Trophoblast cell (in vitro differentiated cells and primary cell): ENCODE measurements around the gene SNX20.

Source experiments
- DNase-seq, 2 donors: peaks; one replicate each; pipeline ENCODE4 v3.0.0-alpha.2; 2016
- H2AFZ ChIP-seq: 2 replicates; pipeline ENCODE4 v1.6.1; 2013; ENCODE audit warnings: low read length, moderate library complexity, mild to moderate bottlenecking; ENCODE audit not compliant: insufficient read depth, poor library complexity
- H2AK5ac ChIP-seq: 2 replicates; pipeline ENCODE4 v1.6.1; 2013; ENCODE audit warnings: mild to moderate bottlenecking, low read length
- H2BK120ac ChIP-seq: 2 replicates; pipeline ENCODE4 v1.6.1; 2013; ENCODE audit warnings: low read length, mild to moderate bottlenecking, moderate library complexity; ENCODE audit not compliant: insufficient read depth, poor library complexity
- H2BK12ac ChIP-seq: 2 replicates; pipeline ENCODE4 v1.6.1; 2013; ENCODE audit warnings: mild to moderate bottlenecking, low read length, moderate library complexity
- H2BK5ac ChIP-seq: 2 replicates; pipeline ENCODE4 v1.6.1; 2013; ENCODE audit warnings: low read length, low read depth, moderate library complexity, mild to moderate bottlenecking; ENCODE audit not compliant: poor library complexity
- H3K14ac ChIP-seq: 2 replicates; pipeline ENCODE4 v1.6.1; 2013; ENCODE audit warnings: mild to moderate bottlenecking, low read length
- H3K18ac ChIP-seq: 2 replicates; pipeline ENCODE4 v1.6.1; 2013; ENCODE audit warnings: mild to moderate bottlenecking, low read length
- H3K23ac ChIP-seq: 2 replicates; pipeline ENCODE4 v1.6.1; 2013; ENCODE audit warnings: low read length
- H3K27ac ChIP-seq: 2 replicates; pipeline ENCODE4 v1.5.1; 2013; ENCODE audit warnings: low read depth, mild to moderate bottlenecking, inconsistent platforms, low read length, moderate library complexity
- H3K27me3 ChIP-seq: 2 replicates; pipeline ENCODE4 v1.6.1; 2013; ENCODE audit warnings: inconsistent platforms, mild to moderate bottlenecking, low read length, moderate library complexity; ENCODE audit not compliant: insufficient read depth
- H3K36me3 ChIP-seq, 2 experiments: 1 replicate in 1 of 2; 2 replicates in 1 of 2; pipeline ENCODE4 v1.6.1; 2013; ENCODE audit warnings: low read length in 2 of 2, mild to moderate bottlenecking in 2 of 2, moderate library complexity in 1 of 2; ENCODE audit not compliant: insufficient read depth in 2 of 2, control insufficient read depth in 1 of 2
- H3K4ac ChIP-seq: 2 replicates; pipeline ENCODE4 v1.6.1; 2013; ENCODE audit warnings: low read depth, mild to moderate bottlenecking, low read length, moderate library complexity
- H3K4me1 ChIP-seq, 2 experiments: 1 replicate in 1 of 2; 2 replicates in 1 of 2; pipeline ENCODE4 v1.6.1; 2013; ENCODE audit warnings: low read length in 2 of 2, mild to moderate bottlenecking in 2 of 2, moderate library complexity in 1 of 2; ENCODE audit not compliant: insufficient read depth in 2 of 2, control insufficient read depth in 1 of 2
- H3K4me2 ChIP-seq: 2 replicates; pipeline ENCODE4 v1.6.1; 2013; ENCODE audit warnings: inconsistent platforms, mild to moderate bottlenecking, low read length, moderate library complexity
- H3K4me3 ChIP-seq: 2 replicates; pipeline ENCODE4 v1.5.1; 2013; ENCODE audit warnings: mild to moderate bottlenecking, low read depth, low read length, inconsistent platforms
- H3K79me1 ChIP-seq: one replicate; pipeline ENCODE4 v1.6.1; 2013; ENCODE audit warnings: low read length
- H3K79me2 ChIP-seq: 2 replicates; pipeline ENCODE4 v1.6.1; 2013; ENCODE audit warnings: low read length, mild to moderate bottlenecking; ENCODE audit not compliant: control insufficient read depth, insufficient read depth, poor library complexity
- H3K9ac ChIP-seq: 2 replicates; pipeline ENCODE4 v1.6.1; 2013; ENCODE audit warnings: mild to moderate bottlenecking, low read length
- H3K9me3 ChIP-seq: 2 replicates; pipeline ENCODE4 v1.6.1; 2013; ENCODE audit warnings: low read depth, mild to moderate bottlenecking, control low read depth, inconsistent platforms, low read length; ENCODE audit not compliant: insufficient read depth
- H4K12ac ChIP-seq: 2 replicates; pipeline ENCODE4 v1.6.1; 2013; ENCODE audit warnings: low read depth, mild to moderate bottlenecking, low read length, moderate library complexity
- H4K8ac ChIP-seq: 2 replicates; pipeline ENCODE4 v1.6.1; 2013; ENCODE audit warnings: low read depth, mild to moderate bottlenecking, low read length, moderate library complexity
- H4K91ac ChIP-seq: one replicate; pipeline ENCODE4 v1.6.1; 2013; ENCODE audit warnings: low read depth, mild to moderate bottlenecking, low read length, moderate library complexity
- WGBS: extraction: QIAGEN DNeasy Blood & Tissue Kit; methylation state at CpG from one replicate; pipeline ENCODE4 v1.1.7; 2013; ENCODE audit warnings: missing lambda C conversion rate; ENCODE audit not compliant: insufficient read length, insufficient coverage; ENCODE audit errors: extremely low coverage; 5-methylcytosine and 5-hydroxymethylcytosine counted together

SNX20 gene

GRCh38 chr16:50640391-50640790 is 40.7 kb downstream of the SNX20 start:
- Histone ChIP-seq H2AFZ (no peak overlapping the region), H3K27me3 (no peaks in the 10 kb centered on the region), H3K36me3 (no peaks in the 10 kb centered on the region), H4K91ac (no peak overlapping the region), H3K79me2 (no peaks in the 10 kb centered on the region), H2BK120ac (no peak overlapping the region), H3K9me3 (peaks cover 2% of the 10 kb centered on the region), H3K4ac (no peak overlapping the region), H3K23ac (no peak overlapping the region), H4K12ac (no peak overlapping the region), H3K9ac (no peak overlapping the region), H3K18ac (no peak overlapping the region), H3K4me2 (no peak overlapping the region), H3K27ac (no peak overlapping the region), H3K4me1 (no peaks in the 10 kb centered on the region), H2BK5ac (no peak overlapping the region), H2AK5ac (no peak overlapping the region), H2BK12ac (no peak overlapping the region), H3K79me1 (no peaks in the 10 kb centered on the region), H3K4me3 (no peak overlapping the region), H4K8ac (no peak overlapping the region), H3K14ac (no peak overlapping the region)
- WGBS = no CpG with 5 or more reads among the region's 1 CpG
- no peak for DNase-seq

DNA sequence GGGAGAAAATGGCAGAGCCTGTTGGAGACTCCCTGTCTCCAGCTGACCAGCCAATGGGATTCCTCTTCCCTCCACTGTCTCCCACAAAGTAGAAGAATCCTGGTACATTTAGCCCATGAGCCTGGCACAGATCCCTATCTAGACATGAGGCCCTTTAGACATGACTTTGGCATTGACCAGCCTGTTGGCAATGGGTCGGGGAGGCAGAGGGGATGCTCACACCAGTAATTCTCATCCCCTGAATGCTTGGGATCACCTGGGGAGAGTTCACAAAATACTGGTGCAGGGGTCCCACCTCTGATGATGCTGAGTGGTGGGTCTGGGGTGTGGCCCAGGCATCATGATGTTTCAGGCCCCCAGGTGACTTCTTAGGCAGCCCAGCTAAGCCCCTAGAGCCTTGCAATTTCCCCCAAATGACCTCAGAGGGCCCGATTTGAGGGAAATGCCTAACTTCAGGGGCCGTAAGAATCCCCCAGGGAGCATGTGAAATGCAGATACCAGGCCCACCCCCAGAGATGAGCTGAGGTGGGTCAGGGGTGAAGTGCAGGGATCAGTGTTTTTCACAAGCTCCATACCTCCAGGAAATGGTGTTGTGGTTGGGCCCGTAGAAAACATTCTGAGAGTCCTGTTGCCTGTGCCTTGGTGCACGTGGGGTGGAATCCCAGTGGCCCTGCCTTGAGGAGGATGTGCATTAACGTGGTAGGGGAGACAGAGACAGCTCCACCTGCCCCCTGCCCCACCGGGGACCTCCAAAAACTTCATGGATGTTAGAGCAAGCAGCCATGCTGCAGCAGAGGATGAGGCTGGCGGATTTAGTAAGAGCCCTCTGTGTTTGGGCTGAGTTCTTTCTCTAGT is 42.1 kb downstream of the SNX20 start:
- H2BK12ac ChIP-seq = no peak overlapping the region
- H3K9me3 ChIP-seq = peaks cover 2% of the 10 kb centered on the region
- no peaks in the 10 kb centered on the region for H3K36me3 ChIP-seq
- H3K18ac ChIP-seq = no peak overlapping the region
- no peak for DNase-seq
- no peak overlapping the region for H3K23ac ChIP-seq
- H3K9ac ChIP-seq = no peak overlapping the region
- no peaks in the 10 kb centered on the region for H3K79me2 ChIP-seq
- H4K12ac ChIP-seq = no peak overlapping the region
- H3K4me2 ChIP-seq = no peak overlapping the region
- no peak overlapping the region for H2BK5ac ChIP-seq
- no peak overlapping the region for H4K8ac ChIP-seq
- H3K4me1 ChIP-seq = no peaks in the 10 kb centered on the region
- H3K79me1 ChIP-seq = no peaks in the 10 kb centered on the region
- H2AK5ac ChIP-seq = no peak overlapping the region
- H2AFZ ChIP-seq = no peak overlapping the region
- no peak overlapping the region for H3K14ac ChIP-seq
- H3K27ac ChIP-seq = no peak overlapping the region
- no peak overlapping the region for H2BK120ac ChIP-seq
- no peak overlapping the region for H4K91ac ChIP-seq
- no peak overlapping the region for H3K4ac ChIP-seq
- no peak overlapping the region for H3K4me3 ChIP-seq
- WGBS = no CpG with 5 or more reads among the region's 8 CpGs
- H3K27me3 ChIP-seq = no peaks in the 10 kb centered on the region

DNA sequence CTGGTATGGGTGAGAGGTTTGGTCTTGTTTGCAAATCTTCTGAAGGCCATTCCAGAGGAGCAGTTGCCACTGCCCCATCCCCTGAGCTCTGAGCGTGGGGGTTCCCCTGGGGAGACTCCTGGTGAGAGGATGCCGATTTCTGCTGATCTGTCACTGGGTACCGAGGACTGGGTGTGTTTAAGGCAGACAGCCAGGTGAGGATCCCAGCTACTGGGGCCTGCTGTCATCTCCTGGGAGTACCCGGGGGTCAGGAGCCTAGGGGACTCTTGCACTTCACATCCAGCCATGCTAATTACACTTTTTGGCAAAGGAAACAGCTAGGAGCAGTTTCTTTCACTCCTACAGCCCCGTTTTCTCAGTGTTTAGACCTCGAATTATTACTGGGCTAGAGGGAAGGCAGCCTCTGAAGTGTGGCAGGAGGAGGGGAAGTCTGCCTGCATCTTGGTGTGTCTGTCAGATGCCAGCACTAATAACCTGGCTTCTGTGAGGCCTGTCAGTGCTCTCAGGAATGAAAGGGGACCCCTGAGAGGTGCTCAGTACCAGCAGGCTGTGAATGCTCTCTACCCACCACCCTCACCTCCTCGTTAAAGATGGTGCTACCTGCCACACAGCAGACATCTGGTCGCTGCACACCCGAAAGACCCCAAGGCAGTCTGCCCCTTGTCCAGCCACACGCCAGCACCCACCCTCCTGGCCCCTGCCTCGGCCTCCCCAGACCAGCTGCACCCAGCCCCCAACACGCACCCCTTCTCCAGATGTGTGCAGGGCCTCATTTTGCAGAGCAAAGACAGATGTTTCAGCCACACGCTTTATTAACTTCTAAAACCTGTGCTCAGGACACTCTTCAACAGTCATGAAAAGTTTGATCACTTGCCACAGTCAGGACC is 43.2 kb downstream of the SNX20 start:
- no peak overlapping the region for H3K14ac ChIP-seq
- H3K4me1 ChIP-seq = no peaks in the 10 kb centered on the region
- H3K23ac ChIP-seq = no peak overlapping the region
- no CpG with 5 or more reads among the region's 13 CpGs for WGBS
- H3K4me2 ChIP-seq = no peak overlapping the region
- H3K27ac ChIP-seq = no peak overlapping the region
- H2AFZ ChIP-seq = no peak overlapping the region
- no peaks in the 10 kb centered on the region for H3K79me1 ChIP-seq
- no peak overlapping the region for H4K8ac ChIP-seq
- no peak overlapping the region for H3K4ac ChIP-seq
- no peak overlapping the region for H4K91ac ChIP-seq
- no peak overlapping the region for H2BK12ac ChIP-seq
- H3K18ac ChIP-seq = no peak overlapping the region
- H3K9me3 ChIP-seq = no peaks in the 10 kb centered on the region
- no peak overlapping the region for H3K4me3 ChIP-seq
- no peaks in the 10 kb centered on the region for H3K79me2 ChIP-seq
- H2AK5ac ChIP-seq = no peak overlapping the region
- H2BK5ac ChIP-seq = no peak overlapping the region
- H4K12ac ChIP-seq = no peak overlapping the region
- no peak for DNase-seq
- no peaks in the 10 kb centered on the region for H3K27me3 ChIP-seq
- H2BK120ac ChIP-seq = no peak overlapping the region
- H3K9ac ChIP-seq = no peak overlapping the region
- peaks cover 2 to 3% of the 10 kb centered on the region in 2 experiments for H3K36me3 ChIP-seq

DNA sequence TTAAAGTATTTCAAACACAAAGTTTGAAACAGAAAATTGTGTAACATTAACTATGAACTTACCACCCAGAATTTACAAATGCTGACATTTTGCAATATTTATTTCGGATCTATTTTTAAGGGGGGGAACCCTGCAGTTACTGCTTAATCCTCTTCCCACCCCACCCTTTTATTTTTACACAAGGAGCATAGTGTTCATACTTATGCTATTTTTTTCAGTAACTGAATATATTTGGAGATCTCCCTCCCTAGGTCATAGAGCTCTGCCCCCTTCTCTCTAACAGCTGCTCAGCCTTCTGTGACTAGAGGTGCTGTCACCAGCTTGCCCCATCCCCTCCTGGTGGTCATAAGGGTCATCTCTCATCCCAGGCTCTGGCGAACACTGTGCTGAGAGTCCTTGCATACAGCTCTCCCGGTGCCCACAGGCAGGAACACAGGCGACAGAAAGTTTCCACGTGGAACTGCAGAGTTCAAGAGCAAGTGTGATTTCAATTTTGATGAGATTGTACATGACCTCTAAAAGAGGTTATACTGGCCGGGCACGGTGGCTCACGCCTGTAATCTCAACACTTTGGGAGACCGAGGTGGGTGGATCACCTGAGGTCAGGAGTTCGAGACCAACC is 44.2 kb downstream of the SNX20 start:
- no peak overlapping the region for H2BK5ac ChIP-seq
- H3K79me1 ChIP-seq = no peaks in the 10 kb centered on the region
- no peak overlapping the region for H3K14ac ChIP-seq
- H3K27ac ChIP-seq = no peak overlapping the region
- H3K4me3 ChIP-seq = no peak overlapping the region
- no peak overlapping the region for H3K23ac ChIP-seq
- H3K36me3 ChIP-seq = peaks cover 2 to 3% of the 10 kb centered on the region in 2 experiments
- no peaks in the 10 kb centered on the region for H3K4me1 ChIP-seq
- no peaks in the 10 kb centered on the region for H3K27me3 ChIP-seq
- WGBS = no CpG with 5 or more reads among the region's 10 CpGs
- H4K91ac ChIP-seq = no peak overlapping the region
- H4K8ac ChIP-seq = no peak overlapping the region
- DNase-seq = no peak
- H4K12ac ChIP-seq = no peak overlapping the region
- no peaks in the 10 kb centered on the region for H3K79me2 ChIP-seq
- no peak overlapping the region for H3K4me2 ChIP-seq
- no peak overlapping the region for H2AK5ac ChIP-seq
- H2BK12ac ChIP-seq = no peak overlapping the region
- H3K18ac ChIP-seq = no peak overlapping the region
- H3K9me3 ChIP-seq = no peaks in the 10 kb centered on the region
- no peak overlapping the region for H3K4ac ChIP-seq
- no peak overlapping the region for H2AFZ ChIP-seq
- H3K9ac ChIP-seq = no peak overlapping the region
- no peak overlapping the region for H2BK120ac ChIP-seq
